ENCODE data around the gene TMX3.

GRCh38 chr18:68763083-68763482, 48.2 kb upstream of the TMX3 start:
- TF ChIP-seq, protein P1, sequence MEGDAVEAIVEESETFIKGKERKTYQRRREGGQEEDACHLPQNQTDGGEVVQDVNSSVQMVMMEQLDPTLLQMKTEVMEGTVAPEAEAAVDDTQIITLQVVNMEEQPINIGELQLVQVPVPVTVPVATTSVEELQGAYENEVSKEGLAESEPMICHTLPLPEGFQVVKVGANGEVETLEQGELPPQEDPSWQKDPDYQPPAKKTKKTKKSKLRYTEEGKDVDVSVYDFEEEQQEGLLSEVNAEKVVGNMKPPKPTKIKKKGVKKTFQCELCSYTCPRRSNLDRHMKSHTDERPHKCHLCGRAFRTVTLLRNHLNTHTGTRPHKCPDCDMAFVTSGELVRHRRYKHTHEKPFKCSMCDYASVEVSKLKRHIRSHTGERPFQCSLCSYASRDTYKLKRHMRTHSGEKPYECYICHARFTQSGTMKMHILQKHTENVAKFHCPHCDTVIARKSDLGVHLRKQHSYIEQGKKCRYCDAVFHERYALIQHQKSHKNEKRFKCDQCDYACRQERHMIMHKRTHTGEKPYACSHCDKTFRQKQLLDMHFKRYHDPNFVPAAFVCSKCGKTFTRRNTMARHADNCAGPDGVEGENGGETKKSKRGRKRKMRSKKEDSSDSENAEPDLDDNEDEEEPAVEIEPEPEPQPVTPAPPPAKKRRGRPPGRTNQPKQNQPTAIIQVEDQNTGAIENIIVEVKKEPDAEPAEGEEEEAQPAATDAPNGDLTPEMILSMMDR (IDR thresholded peaks at IDR 0.05), result no peak
- no peak for TF ChIP-seq POLR2AphosphoS5 (IDR thresholded peaks at IDR 0.05; ENCODE audit: low read depth, low read length)
- TF ChIP-seq, protein P2, sequence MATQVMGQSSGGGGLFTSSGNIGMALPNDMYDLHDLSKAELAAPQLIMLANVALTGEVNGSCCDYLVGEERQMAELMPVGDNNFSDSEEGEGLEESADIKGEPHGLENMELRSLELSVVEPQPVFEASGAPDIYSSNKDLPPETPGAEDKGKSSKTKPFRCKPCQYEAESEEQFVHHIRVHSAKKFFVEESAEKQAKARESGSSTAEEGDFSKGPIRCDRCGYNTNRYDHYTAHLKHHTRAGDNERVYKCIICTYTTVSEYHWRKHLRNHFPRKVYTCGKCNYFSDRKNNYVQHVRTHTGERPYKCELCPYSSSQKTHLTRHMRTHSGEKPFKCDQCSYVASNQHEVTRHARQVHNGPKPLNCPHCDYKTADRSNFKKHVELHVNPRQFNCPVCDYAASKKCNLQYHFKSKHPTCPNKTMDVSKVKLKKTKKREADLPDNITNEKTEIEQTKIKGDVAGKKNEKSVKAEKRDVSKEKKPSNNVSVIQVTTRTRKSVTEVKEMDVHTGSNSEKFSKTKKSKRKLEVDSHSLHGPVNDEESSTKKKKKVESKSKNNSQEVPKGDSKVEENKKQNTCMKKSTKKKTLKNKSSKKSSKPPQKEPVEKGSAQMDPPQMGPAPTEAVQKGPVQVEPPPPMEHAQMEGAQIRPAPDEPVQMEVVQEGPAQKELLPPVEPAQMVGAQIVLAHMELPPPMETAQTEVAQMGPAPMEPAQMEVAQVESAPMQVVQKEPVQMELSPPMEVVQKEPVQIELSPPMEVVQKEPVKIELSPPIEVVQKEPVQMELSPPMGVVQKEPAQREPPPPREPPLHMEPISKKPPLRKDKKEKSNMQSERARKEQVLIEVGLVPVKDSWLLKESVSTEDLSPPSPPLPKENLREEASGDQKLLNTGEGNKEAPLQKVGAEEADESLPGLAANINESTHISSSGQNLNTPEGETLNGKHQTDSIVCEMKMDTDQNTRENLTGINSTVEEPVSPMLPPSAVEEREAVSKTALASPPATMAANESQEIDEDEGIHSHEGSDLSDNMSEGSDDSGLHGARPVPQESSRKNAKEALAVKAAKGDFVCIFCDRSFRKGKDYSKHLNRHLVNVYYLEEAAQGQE (IDR thresholded peaks at IDR 0.05; ENCODE audit: insufficient read depth in 1 of 2, low read depth in 2 of 2, low read length in 1 of 2), result no peak

All from Panc1 (cell line).